Panc1 (cell line): ENCODE measurements around the gene CXCL11.

Source experiments
- CTCF ChIP-seq: fragments of 450-650 bp; IDR thresholded peaks from 2 replicates; pipeline ENCODE4 v1.5.1; 2017; ENCODE audit warnings: mild to moderate bottlenecking
- POLR2AphosphoS5 ChIP-seq: IDR thresholded peaks from 2 replicates; pipeline ENCODE4 v1.6.1; 2012; ENCODE audit warnings: mild to moderate bottlenecking, low read depth, low read length, moderate library complexity
- REST ChIP-seq, 2 experiments: IDR thresholded peaks; 2 replicates each; pipeline ENCODE4 v1.6.1; 2011 to 2012; ENCODE audit warnings: low read depth in 2 of 2, control low read depth in 1 of 2, low read length in 1 of 2, mild to moderate bottlenecking in 1 of 2, moderate library complexity in 1 of 2; ENCODE audit not compliant: insufficient read depth in 1 of 2
- SIN3A ChIP-seq: IDR thresholded peaks from 2 replicates; pipeline ENCODE4 v1.6.1; 2012; ENCODE audit warnings: low read depth, mild to moderate bottlenecking, low read length, moderate library complexity, borderline replicate concordance; ENCODE audit not compliant: insufficient read depth

DNA sequence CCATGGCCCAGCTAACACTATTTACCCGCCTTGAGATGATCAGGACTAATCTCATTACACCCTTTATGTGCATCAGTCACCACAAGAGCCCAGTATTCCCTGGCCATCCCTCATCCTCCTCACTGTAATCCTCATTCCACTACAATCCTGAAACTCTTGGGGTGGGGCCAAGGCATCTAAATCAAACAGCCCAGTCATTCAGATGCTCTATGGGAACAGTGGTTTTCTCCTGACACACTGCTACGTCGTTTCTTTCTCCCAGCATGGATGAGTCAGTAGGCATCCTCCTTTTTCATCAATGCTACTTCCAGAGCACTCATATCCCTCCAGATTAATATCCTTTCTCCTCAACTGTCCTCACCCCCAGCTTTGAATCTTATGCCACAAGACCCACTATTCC, 50.8 kb downstream of the CXCL11 start:
- no peak for TF ChIP-seq REST (IDR thresholded peaks at IDR 0.05; ENCODE audit: insufficient read depth in 1 of 2, low read depth in 2 of 2, low read length in 1 of 2)
- no peak for TF ChIP-seq POLR2AphosphoS5
- TF ChIP-seq CTCF, result no peak
- no peak for TF ChIP-seq SIN3A
